PC-3 (cell line): ENCODE results near the gene CMTM8.

Source experiments
- EZH2 ChIP-seq: fragments of 300-600 bp; sonication (generic); IDR thresholded peaks from one replicate; pipeline ENCODE4 v1.6.1; 2017; ENCODE audit warnings: antibody characterized with exemption, mild to moderate bottlenecking, low read length; ENCODE audit not compliant: unreplicated experiment
- EZH2phosphoT487 ChIP-seq: fragments of 300-600 bp; sonication (generic); IDR thresholded peaks from 2 replicates; pipeline ENCODE4 v1.6.1; 2018; ENCODE audit warnings: mild to moderate bottlenecking, antibody characterized with exemption, low read length, borderline replicate concordance
- TF ChIP-seq, protein P1 (sequence below): fragments of 300-600 bp; sonication (generic); conservative IDR thresholded peaks from 2 replicates; pipeline ENCODE4 v1.5.1; 2017; ENCODE audit warnings: antibody characterized with exemption, low read depth, mild to moderate bottlenecking, low read length

DNA sequence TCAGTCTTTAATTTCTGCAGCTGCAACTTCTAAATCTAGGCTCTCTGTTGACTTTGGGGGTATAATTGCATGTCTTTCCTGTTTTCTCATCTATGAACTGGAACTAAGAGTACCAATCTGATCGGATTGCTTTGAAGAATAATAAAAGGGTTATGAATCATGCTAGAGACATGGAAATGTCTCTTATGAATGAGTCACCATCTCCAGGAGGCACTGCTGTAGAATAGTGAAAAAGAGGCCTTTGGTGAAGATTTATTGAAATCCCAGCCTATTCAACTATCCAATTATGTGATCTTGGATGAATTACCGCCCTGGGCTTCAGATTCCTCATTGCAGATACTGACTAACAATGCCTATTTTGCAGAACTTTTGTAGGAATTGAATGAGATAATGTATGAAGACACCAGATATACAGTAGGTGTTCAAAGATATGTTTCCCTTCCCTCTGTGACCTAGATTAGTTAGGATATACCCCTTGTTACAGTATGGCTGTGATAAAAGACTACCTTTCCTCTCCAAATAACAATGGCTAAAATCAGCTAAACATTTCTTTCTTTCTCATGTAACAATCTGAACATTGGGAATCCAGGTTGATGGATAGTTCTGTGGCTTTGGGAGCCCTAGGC is 11.5 kb upstream of the CMTM8 start:
- TF ChIP-seq, protein P1, sequence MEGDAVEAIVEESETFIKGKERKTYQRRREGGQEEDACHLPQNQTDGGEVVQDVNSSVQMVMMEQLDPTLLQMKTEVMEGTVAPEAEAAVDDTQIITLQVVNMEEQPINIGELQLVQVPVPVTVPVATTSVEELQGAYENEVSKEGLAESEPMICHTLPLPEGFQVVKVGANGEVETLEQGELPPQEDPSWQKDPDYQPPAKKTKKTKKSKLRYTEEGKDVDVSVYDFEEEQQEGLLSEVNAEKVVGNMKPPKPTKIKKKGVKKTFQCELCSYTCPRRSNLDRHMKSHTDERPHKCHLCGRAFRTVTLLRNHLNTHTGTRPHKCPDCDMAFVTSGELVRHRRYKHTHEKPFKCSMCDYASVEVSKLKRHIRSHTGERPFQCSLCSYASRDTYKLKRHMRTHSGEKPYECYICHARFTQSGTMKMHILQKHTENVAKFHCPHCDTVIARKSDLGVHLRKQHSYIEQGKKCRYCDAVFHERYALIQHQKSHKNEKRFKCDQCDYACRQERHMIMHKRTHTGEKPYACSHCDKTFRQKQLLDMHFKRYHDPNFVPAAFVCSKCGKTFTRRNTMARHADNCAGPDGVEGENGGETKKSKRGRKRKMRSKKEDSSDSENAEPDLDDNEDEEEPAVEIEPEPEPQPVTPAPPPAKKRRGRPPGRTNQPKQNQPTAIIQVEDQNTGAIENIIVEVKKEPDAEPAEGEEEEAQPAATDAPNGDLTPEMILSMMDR: no peak
- TF ChIP-seq EZH2phosphoT487 (no peak), EZH2 (no peak)
